SK-N-SH treated with all-trans-retinoic acid at 6 μM for 48 hours (cell line): ENCODE results near the gene DHX57.

Experiments
- CREB5 ChIP-seq: fragments of 250-450 bp; sonication (Bioruptor Pico); IDR thresholded peaks from 2 replicates; pipeline ENCODE4 v1.5.1; 2020; ENCODE audit warnings: low read depth, mild to moderate bottlenecking, moderate library complexity
- ISL1 ChIP-seq: fragments of 250-450 bp; sonication (Bioruptor Pico); IDR thresholded peaks from 2 replicates; pipeline ENCODE4 v2.1.2; 2022; ENCODE audit warnings: mild to moderate bottlenecking, moderate library complexity
- OSR1 ChIP-seq: fragments of 250-450 bp; sonication (Bioruptor Pico); IDR thresholded peaks from 2 replicates; pipeline ENCODE4 v1.8.0; 2022; ENCODE audit warnings: moderate library complexity, mild to moderate bottlenecking, inconsistent platforms
- SNAI2 ChIP-seq: fragments of 250-450 bp; sonication (Bioruptor Pico); IDR thresholded peaks from 2 replicates; pipeline ENCODE4 v1.5.0; 2020; ENCODE audit warnings: mild to moderate bottlenecking, moderate library complexity
- ZNF565 ChIP-seq: fragments of 450-650 bp; formaldehyde crosslinking; conservative IDR thresholded peaks from 2 replicates; pipeline ENCODE4 v1.5.0; 2020; ENCODE audit warnings: low read depth, mild to moderate bottlenecking, moderate library complexity

GRCh38 chr2:38763728-38764127 lies 112.0 kb downstream of the DHX57 start:
- TF ChIP-seq ISL1 (CRISPR knock-in tag): no peak
- TF ChIP-seq OSR1 (CRISPR knock-in tag): no peak
- TF ChIP-seq ZNF565 (CRISPR knock-in tag): no peak
- no peak for TF ChIP-seq CREB5
- TF ChIP-seq SNAI2 (CRISPR knock-in tag): no peak
